HCT116 (cell line): Measurements from ENCODE around the gene DLG2.

Source experiments
- CTCF ChIP-seq, 3 experiments: fragments of 200-600 bp in 1 of 3; sonication (generic) in 1 of 3; IDR thresholded peaks in 2 of 3; conservative IDR thresholded peaks in 1 of 3; 2 replicates each; pipeline ENCODE4 v1.5.1; 2012 to 2017; ENCODE audit warnings: low read depth in 2 of 3, low read length in 2 of 3, antibody characterized with exemption in 1 of 3, borderline replicate concordance in 1 of 3, control low read depth in 1 of 3, mild to moderate bottlenecking in 1 of 3, mixed read lengths in 1 of 3, mixed run types in 1 of 3, moderate library complexity in 1 of 3; ENCODE audit not compliant: insufficient read depth in 1 of 3
- JUND ChIP-seq: IDR thresholded peaks from 2 replicates; pipeline ENCODE4 v1.6.1; 2012
- POLR2A ChIP-seq: IDR thresholded peaks from 2 replicates; pipeline ENCODE4 v1.7.0; 2011; ENCODE audit warnings: borderline replicate concordance; ENCODE audit not compliant: insufficient read depth, insufficient read length; ENCODE audit errors: extremely low read depth

GRCh38 chr11:84847842-84848241 lies 779.3 kb downstream of the DLG2 start:
- TF ChIP-seq CTCF (IDR thresholded peaks at IDR 0.05 in 2 of 3, conservative IDR thresholded peaks at IDR 0.05 in 1 of 3; ENCODE audit: borderline replicate concordance in 1 of 3, insufficient read depth in 1 of 3, low read depth in 2 of 3, low read length in 2 of 3) (no peak), JUND (no peak), POLR2A (no peak)
